ENCODE data around the gene BCAT1.

The BCAT1 gene

GRCh38 chr12:24788886-24789285 is 160.0 kb downstream of the BCAT1 start:
- H3K4me3 ChIP-seq (ENCODE audit: low read depth, low read length): no peak overlapping the region
- H3K9ac ChIP-seq (ENCODE audit: low read depth, low read length): no peak overlapping the region
- H3K27me3 ChIP-seq (ENCODE audit: control insufficient read depth, insufficient read depth, low read length): no peaks in the 10 kb centered on the region
- H3K36me3 ChIP-seq (ENCODE audit: control insufficient read depth, insufficient read depth, low read length): no peaks in the 10 kb centered on the region
- H3K4me1 ChIP-seq (ENCODE audit: control insufficient read depth, insufficient read depth, low read length): no peaks in the 10 kb centered on the region
- no peaks in the 10 kb centered on the region for H3K9me3 ChIP-seq (ENCODE audit: control insufficient read depth, insufficient read depth, low read length)

- H3K4me1 ChIP-seq (ENCODE audit: control insufficient read depth, insufficient read depth, low read length): no peaks in the 10 kb centered on the region
- H3K4me3 ChIP-seq (ENCODE audit: low read depth, low read length): no peak overlapping the region
- H3K9me3 ChIP-seq (ENCODE audit: control insufficient read depth, insufficient read depth, low read length): no peaks in the 10 kb centered on the region
- H3K9ac ChIP-seq (ENCODE audit: low read depth, low read length): no peak overlapping the region
- H3K36me3 ChIP-seq (ENCODE audit: control insufficient read depth, insufficient read depth, low read length): no peaks in the 10 kb centered on the region
- H3K27me3 ChIP-seq (ENCODE audit: control insufficient read depth, insufficient read depth, low read length): no peaks in the 10 kb centered on the region
These were observed 168.1 kb downstream of the BCAT1 start for GRCh38 chr12:24780697-24781368.

GRCh38 chr12:24778486-24779304 is 170.2 kb downstream of the BCAT1 start:
- Histone ChIP-seq H3K9me3 (ENCODE audit: control insufficient read depth, insufficient read depth, low read length) (no peaks in the 10 kb centered on the region), H3K9ac (ENCODE audit: low read depth, low read length) (no peak overlapping the region), H3K4me1 (ENCODE audit: control insufficient read depth, insufficient read depth, low read length) (no peaks in the 10 kb centered on the region), H3K4me3 (ENCODE audit: low read depth, low read length) (no peak overlapping the region), H3K27me3 (ENCODE audit: control insufficient read depth, insufficient read depth, low read length) (no peaks in the 10 kb centered on the region), H3K36me3 (ENCODE audit: control insufficient read depth, insufficient read depth, low read length) (no peaks in the 10 kb centered on the region)

- no peak overlapping the region for H3K9ac ChIP-seq (ENCODE audit: low read depth, low read length)
- H3K9me3 ChIP-seq (ENCODE audit: control insufficient read depth, insufficient read depth, low read length): no peaks in the 10 kb centered on the region
- no peak overlapping the region for H3K4me3 ChIP-seq (ENCODE audit: low read depth, low read length)
- H3K4me1 ChIP-seq (ENCODE audit: control insufficient read depth, insufficient read depth, low read length): no peaks in the 10 kb centered on the region
- H3K36me3 ChIP-seq (ENCODE audit: control insufficient read depth, insufficient read depth, low read length): no peaks in the 10 kb centered on the region
- H3K27me3 ChIP-seq (ENCODE audit: control insufficient read depth, insufficient read depth, low read length): no peaks in the 10 kb centered on the region
These were observed 171.5 kb downstream of the BCAT1 start for GRCh38 chr12:24777359-24777758.

GRCh38 chr12:24776861-24777260 is 172.0 kb downstream of the BCAT1 start:
- Histone ChIP-seq H3K9ac (ENCODE audit: low read depth, low read length) (no peak overlapping the region), H3K27me3 (ENCODE audit: control insufficient read depth, insufficient read depth, low read length) (no peaks in the 10 kb centered on the region), H3K9me3 (ENCODE audit: control insufficient read depth, insufficient read depth, low read length) (no peaks in the 10 kb centered on the region), H3K36me3 (ENCODE audit: control insufficient read depth, insufficient read depth, low read length) (no peaks in the 10 kb centered on the region), H3K4me3 (ENCODE audit: low read depth, low read length) (no peak overlapping the region), H3K4me1 (ENCODE audit: control insufficient read depth, insufficient read depth, low read length) (no peaks in the 10 kb centered on the region)

GRCh38 chr12:24775073-24775472 is 173.8 kb downstream of the BCAT1 start:
- Histone ChIP-seq H3K36me3 (ENCODE audit: control insufficient read depth, insufficient read depth, low read length) (no peaks in the 10 kb centered on the region), H3K27me3 (ENCODE audit: control insufficient read depth, insufficient read depth, low read length) (no peaks in the 10 kb centered on the region), H3K9me3 (ENCODE audit: control insufficient read depth, insufficient read depth, low read length) (no peaks in the 10 kb centered on the region), H3K4me1 (ENCODE audit: control insufficient read depth, insufficient read depth, low read length) (no peaks in the 10 kb centered on the region), H3K9ac (ENCODE audit: low read depth, low read length) (no peak overlapping the region), H3K4me3 (ENCODE audit: low read depth, low read length) (no peak overlapping the region)

- H3K9ac ChIP-seq (ENCODE audit: low read depth, low read length): no peak overlapping the region
- no peaks in the 10 kb centered on the region for H3K36me3 ChIP-seq (ENCODE audit: control insufficient read depth, insufficient read depth, low read length)
- H3K4me1 ChIP-seq (ENCODE audit: control insufficient read depth, insufficient read depth, low read length): no peaks in the 10 kb centered on the region
These were observed 174.9 kb downstream of the BCAT1 start for GRCh38 chr12:24773996-24774395.

GRCh38 chr12:24772813-24773212 is 176.1 kb downstream of the BCAT1 start:
- no peak overlapping the region for H3K9ac ChIP-seq (ENCODE audit: low read depth, low read length)

More at GRCh38 chr12:24773996-24774395, 174.9 kb downstream of the BCAT1 start:
- H3K9me3 ChIP-seq (ENCODE audit: control insufficient read depth, insufficient read depth, low read length): no peaks in the 10 kb centered on the region
- H3K27me3 ChIP-seq (ENCODE audit: control insufficient read depth, insufficient read depth, low read length): no peaks in the 10 kb centered on the region
- no peak overlapping the region for H3K4me3 ChIP-seq (ENCODE audit: low read depth, low read length)

GRCh38 chr12:24770821-24771220 is 178.1 kb downstream of the BCAT1 start:
- H3K4me1 ChIP-seq (ENCODE audit: control insufficient read depth, insufficient read depth, low read length): no peaks in the 10 kb centered on the region
- no peaks in the 10 kb centered on the region for H3K36me3 ChIP-seq (ENCODE audit: control insufficient read depth, insufficient read depth, low read length)
- H3K9ac ChIP-seq (ENCODE audit: low read depth, low read length): no peak overlapping the region
- H3K4me3 ChIP-seq (ENCODE audit: low read depth, low read length): no peak overlapping the region
- H3K9me3 ChIP-seq (ENCODE audit: control insufficient read depth, insufficient read depth, low read length): no peaks in the 10 kb centered on the region
- H3K27me3 ChIP-seq (ENCODE audit: control insufficient read depth, insufficient read depth, low read length): no peaks in the 10 kb centered on the region

More at GRCh38 chr12:24772813-24773212, 176.1 kb downstream of the BCAT1 start:
- H3K4me3 ChIP-seq (ENCODE audit: low read depth, low read length): no peak overlapping the region
- H3K9me3 ChIP-seq (ENCODE audit: control insufficient read depth, insufficient read depth, low read length): no peaks in the 10 kb centered on the region
- no peaks in the 10 kb centered on the region for H3K4me1 ChIP-seq (ENCODE audit: control insufficient read depth, insufficient read depth, low read length)
- H3K27me3 ChIP-seq (ENCODE audit: control insufficient read depth, insufficient read depth, low read length): no peaks in the 10 kb centered on the region
- H3K36me3 ChIP-seq (ENCODE audit: control insufficient read depth, insufficient read depth, low read length): no peaks in the 10 kb centered on the region

GRCh38 chr12:24770334-24770733 is 178.6 kb downstream of the BCAT1 start:
- no peaks in the 10 kb centered on the region for H3K9me3 ChIP-seq (ENCODE audit: control insufficient read depth, insufficient read depth, low read length)
- H3K36me3 ChIP-seq (ENCODE audit: control insufficient read depth, insufficient read depth, low read length): no peaks in the 10 kb centered on the region
- H3K27me3 ChIP-seq (ENCODE audit: control insufficient read depth, insufficient read depth, low read length): no peaks in the 10 kb centered on the region
- H3K4me1 ChIP-seq (ENCODE audit: control insufficient read depth, insufficient read depth, low read length): no peaks in the 10 kb centered on the region
- H3K4me3 ChIP-seq (ENCODE audit: low read depth, low read length): no peak overlapping the region
- H3K9ac ChIP-seq (ENCODE audit: low read depth, low read length): no peak overlapping the region

GRCh38 chr12:24769682-24770081 is 179.2 kb downstream of the BCAT1 start:
- no peaks in the 10 kb centered on the region for H3K9me3 ChIP-seq (ENCODE audit: control insufficient read depth, insufficient read depth, low read length)
- H3K4me1 ChIP-seq (ENCODE audit: control insufficient read depth, insufficient read depth, low read length): no peaks in the 10 kb centered on the region

GRCh38 chr12:24768415-24768814 is 180.5 kb downstream of the BCAT1 start:
- Histone ChIP-seq H3K9ac (ENCODE audit: low read depth, low read length) (no peak overlapping the region), H3K36me3 (ENCODE audit: control insufficient read depth, insufficient read depth, low read length) (no peaks in the 10 kb centered on the region), H3K27me3 (ENCODE audit: control insufficient read depth, insufficient read depth, low read length) (no peaks in the 10 kb centered on the region), H3K4me3 (ENCODE audit: low read depth, low read length) (no peak overlapping the region), H3K9me3 (ENCODE audit: control insufficient read depth, insufficient read depth, low read length) (no peaks in the 10 kb centered on the region), H3K4me1 (ENCODE audit: control insufficient read depth, insufficient read depth, low read length) (no peaks in the 10 kb centered on the region)

More at GRCh38 chr12:24769682-24770081, 179.2 kb downstream of the BCAT1 start:
- Histone ChIP-seq H3K27me3 (ENCODE audit: control insufficient read depth, insufficient read depth, low read length) (no peaks in the 10 kb centered on the region), H3K4me3 (ENCODE audit: low read depth, low read length) (no peak overlapping the region), H3K36me3 (ENCODE audit: control insufficient read depth, insufficient read depth, low read length) (no peaks in the 10 kb centered on the region), H3K9ac (ENCODE audit: low read depth, low read length) (no peak overlapping the region)

Measured in iPS-15b (cell line).